Ecto neural progenitor cell (in vitro differentiated cells): ENCODE results near the gene SPP1.

ENCODE experiments used
- DNase-seq: peaks from one replicate; pipeline ENCODE4 v3.0.0-alpha.2; 2018; ENCODE audit warnings: low spot score

Gene SPP1

DNA sequence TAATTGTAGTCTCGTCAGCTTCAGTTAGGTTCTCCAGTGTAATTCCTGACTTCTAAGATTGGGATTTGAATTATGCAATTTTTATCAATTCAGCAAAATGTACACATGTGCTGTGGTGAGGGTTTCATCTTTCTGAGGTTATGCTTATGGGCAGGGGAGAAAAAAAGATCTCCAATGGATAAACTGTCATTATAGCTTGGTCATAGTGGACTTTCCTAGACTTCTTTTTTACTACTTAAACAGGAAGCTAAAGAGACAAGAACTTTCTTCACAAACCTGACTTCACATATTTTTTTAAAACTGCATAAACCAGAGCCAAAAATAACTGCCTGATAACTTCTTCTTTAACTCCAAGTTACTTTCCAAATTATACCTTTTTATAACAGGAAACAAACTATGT, 21.7 kb upstream of the SPP1 start:
- DNase-seq, result no peak

DNA sequence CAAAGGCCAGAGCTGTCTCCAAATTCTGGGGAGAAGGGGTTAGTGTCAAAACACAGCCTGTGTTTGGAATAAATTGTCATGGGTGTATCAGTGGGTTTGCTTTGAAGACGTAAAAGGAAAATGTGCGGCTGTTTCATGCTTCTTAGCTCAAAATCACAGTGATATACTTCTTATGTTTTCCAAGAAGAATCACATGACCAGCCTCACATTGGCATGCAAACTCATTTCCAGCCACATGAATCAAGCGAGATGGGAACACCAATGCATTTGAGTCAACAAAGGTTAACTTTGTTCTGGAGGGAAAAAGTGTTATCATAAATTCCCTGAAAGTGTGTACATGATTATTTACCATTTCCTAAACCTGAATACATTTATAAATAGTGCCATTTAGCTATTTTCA, 19.0 kb upstream of the SPP1 start:
- no peak for DNase-seq

DNA sequence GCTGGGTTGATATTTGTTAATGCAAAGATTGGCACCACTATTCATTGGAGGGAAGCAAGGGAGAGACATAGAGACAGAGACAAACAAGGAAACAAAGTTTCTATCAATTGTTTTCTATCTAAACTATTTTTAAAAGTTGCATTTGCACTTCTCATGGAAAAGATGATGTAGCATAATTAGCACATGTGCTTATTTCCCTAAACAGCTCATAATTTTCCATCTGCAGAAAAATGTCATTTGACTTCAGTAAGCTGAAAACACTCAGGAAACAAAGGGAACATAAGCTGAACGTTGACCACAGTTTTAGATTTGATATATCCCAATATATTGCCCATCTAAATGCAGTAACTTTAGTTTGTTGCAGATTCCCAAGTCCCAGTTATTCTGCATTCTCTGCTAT, 18.5 kb upstream of the SPP1 start:
- DNase-seq, result no peak

DNA sequence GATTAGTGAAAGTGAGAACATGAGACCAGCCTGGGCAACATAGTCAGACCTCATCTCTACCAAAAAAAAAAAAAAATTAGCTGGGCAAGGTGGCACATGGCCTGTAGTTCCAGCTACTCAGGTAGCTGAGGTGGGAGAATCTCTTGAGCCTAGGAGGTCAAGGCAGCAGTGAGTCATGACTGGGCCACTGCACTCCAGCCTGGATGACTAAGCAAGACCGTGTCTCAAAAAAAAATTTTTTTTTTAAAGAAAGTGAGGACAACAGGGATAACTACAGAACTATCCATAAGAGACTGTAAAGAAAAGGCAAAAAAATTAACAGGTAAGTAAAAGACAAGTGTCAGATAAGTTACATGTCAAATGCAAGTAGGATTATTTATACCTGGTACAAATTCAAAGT, 13.5 kb upstream of the SPP1 start:
- no peak for DNase-seq

DNA sequence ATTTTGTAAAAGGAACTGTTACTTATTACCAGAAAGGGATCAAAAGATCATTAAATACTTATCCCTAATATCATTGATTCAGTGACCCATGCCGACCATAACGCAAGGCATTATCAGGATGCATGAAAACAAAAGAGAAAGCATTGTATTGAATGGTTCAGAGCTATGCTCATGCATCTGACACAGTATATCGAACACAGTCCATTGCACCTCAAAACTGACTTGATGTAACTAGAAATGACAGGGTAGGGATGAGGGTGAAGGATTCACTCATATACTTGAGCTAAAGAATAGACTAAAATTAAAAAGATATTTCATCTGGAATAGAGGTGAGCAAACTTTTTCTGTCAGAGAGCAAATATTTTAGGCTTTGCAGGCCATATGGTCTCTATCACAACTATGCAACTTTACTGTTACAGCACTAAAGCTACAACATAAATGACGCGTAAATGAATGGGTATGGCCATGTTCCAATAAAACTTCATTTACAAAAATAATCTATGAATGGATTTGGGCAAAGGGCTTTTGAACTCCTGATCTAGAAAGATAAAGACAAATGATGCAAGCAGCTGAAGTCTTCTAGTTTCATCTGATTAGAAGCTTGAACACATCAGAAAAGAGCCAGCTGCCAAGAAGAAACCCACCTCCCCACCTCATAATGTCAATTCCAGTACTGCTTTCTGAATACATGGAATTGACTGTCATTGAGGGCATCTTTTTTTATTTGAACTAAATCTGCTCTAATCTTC, 12.9 kb upstream of the SPP1 start:
- DNase-seq, result no peak

DNA sequence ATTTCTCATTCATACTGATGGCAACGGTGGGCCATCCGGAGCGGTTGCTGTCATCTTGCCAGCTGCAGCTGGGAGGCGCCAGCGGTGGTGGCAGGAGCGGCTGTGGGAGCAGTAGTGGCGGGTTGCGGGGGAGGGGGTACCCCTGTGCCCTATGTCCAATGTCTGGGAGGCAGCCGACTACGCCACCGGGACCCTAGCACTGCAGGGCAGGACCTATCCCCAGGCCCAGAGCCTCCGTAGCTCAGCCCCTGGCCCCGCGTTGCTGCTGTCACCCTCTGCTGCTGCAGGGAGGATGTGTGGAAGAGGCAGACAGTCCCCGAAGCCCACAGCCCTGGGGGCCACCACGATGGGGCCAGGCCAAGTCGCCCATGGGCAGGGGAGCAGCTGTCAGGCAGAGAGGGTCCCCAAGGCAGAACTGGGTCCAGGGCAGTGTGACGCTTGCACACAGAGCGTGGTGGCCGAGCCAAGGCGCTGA, 10.0 kb upstream of the SPP1 start:
- DNase-seq, result no peak

DNA sequence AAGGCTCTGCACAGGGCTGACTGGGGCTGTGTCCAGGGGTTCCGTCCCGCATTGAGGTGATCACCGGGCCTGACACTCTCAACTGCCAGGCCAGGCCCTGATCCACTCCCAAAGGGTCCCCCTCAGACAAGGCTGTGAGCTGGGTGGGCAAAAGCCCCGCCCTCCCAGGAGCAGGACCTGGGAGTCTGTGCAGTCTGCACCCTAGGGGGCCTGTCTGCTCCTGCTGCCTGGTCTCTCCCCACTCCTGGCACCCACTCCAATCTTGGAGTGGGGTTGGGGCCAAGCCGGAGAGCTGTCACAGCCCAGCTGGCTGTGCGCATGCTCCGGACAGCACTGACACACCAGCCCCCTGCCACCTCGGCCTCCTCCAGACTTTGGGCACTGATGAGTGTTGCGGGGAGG, 9.4 kb upstream of the SPP1 start:
- no peak for DNase-seq

DNA sequence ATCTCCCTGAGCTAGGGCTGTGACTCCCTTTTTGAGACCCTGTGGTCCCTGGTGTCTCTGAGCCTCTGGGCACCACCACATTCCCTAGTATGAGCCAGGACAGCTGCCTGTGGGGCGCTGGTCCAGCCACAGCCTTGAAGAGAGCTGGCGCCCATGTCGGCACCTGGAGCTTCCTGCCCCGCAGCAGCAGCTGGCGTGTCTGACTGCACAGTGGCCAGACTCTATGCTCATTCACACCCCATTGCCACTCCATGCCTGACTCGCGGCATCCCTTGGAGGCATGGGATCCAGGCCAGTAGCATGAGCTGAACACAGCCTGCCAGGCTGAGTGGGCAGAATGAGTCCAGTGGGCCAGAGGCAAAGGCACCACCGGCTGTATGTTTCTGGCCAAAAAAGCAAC, 8.3 kb upstream of the SPP1 start:
- no peak for DNase-seq

DNA sequence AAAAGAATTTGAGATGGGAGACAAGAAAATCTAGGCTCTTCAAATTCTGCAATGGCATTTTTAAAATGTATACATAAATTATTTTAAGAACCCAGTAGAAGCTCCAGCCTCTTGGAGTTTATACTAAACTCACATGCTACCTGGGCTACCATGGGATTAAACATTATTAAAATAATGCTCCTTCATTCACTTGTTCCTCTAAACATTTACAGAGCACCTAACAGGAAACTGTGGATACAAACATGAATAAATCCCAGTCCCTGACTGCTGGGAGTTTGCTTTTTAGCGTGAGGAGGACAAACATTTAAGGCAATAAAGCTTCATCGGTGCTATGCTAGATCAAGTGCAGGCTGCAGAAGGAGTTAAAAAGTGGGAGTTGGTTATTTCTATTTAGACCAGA, 5.4 kb upstream of the SPP1 start:
- DNase-seq, result no peak

DNA sequence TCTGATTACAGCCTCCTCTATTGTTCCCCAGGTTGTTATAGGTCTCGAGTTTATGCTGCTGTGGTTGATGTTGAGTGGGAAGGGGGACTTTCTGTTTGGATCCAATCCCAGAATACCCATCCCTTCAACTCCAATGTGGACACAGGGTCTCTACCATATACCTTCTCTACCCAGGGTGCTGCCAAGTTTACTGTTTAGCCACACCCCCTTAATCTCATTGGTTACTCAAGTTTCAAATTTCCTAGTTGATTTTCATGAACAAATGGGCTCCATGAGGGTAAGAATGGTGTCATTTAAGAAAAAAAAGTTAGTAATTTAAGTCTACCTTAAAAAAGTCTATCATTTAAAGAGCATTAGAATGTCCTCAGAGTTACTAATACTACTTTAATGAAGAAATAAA, 3.6 kb upstream of the SPP1 start:
- DNase-seq, result no peak

DNA sequence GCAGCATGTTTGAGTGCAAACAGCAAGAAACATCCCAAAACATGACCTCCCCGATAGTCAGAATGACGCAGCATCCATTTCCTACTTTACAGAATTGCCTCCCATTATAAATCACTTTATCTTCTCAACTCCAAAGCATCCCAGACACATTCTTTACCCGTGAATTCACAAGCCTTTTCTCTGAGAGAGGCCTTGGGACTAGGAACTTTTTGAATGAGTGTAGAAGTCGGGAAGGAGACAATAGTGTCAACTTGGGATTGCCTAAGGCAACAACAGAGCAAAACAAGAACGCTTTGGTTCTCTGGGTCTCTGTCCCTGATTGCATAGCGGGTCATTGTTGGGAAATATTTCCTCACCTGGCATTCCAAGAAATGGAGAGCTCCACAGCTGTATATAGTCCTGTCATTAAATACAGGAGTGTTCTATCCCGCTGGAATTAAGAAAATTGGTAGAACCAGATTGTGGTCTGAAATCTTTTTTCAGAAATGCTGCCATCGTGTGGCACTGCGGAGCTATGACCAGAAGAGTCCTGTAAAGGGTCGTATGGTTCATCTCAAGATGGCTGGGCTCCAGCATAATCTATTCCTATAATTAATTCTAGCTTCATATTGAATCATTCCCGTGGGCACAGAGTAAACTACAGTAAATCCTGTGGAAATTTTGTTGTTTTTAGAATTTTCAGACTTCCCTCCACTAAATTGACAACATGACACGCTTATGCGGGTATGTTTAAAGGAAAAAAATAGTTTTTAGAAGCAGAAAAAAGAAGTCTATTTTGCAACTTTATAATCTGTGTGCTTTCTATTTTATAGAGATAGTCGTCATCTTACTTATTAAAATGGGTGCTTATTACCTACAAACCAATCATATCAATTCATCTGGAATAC, 2.0 kb upstream of the SPP1 start:
- no peak for DNase-seq

DNA sequence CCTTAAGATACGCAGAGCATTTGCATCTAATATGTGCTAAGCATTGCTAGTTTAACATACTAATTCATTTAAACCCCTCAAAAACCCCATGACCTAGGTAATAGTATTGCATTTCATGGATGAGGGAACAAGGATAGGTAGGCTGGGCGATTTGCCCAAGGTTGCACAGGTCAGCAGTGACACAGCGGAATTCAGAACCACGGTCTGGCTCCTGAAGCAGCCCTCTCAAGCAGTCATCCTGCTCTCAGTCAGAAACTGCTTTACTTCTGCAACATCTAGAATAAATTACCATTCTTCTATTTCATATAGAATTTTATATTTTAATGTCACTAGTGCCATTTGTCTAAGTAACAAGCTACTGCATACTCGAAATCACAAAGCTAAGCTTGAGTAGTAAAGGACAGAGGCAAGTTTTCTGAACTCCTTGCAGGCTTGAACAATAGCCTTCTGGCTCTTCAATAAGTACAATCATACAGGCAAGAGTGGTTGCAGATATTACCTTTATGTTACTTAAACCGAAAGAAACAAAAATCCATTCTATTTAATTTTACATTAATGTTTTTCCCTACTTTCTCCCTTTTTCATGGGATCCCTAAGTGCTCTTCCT, 555 bp upstream of the SPP1 start:
- no peak for DNase-seq

DNA sequence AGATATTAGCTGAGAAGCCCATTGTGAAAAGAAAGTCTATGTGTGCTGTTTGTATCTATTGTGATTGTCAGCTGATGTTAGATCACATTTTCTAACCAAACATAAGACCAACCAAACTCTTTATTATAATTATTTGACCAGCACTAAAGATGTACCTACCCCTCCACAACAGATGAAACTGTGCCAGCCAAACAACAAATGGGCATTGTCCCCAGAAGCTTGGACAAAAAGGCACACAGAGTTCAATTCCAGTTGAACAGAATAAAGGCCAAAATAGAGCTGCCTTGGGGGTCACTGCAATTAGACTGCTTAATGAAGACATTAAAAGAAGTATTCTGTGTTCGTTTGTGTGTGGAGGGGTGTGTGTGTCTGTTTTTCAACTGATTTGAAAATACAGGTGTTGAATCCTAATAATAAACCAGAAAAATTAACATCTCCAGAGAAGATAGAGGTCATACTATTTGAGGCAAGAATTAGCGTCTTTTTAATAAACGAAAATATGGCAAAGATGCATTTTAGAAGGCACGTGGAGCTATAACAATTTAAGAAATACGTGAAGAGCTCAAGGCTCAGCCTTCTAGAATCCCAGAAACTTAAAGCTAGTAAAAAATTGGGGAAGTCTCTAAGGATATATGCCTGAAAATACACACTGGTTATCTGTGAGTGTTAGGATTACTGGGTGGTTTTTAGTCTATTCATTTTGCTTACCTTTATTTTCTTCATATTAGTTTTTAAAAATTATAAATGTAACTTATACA, 2.2 kb downstream of the SPP1 start:
- no peak for DNase-seq

DNA sequence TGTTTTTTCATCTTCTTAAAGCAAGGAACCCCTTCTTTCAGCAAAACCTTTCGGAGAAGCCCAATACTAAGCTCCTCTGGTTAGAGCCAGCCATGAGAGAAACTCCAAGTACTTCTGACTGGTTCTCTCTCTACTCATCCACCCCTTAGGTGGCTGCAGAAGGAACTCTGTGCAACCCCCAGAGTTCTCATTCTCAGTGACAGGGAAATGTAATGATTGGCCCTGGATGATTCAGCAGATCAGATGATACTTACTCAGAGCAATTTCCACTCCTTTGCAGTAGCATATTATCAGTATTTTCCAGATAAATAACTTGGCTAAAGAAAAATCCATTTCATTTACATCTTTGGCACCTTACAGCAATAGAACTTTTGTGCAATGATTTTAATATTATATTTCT, 3.2 kb downstream of the SPP1 start:
- DNase-seq, result no peak

DNA sequence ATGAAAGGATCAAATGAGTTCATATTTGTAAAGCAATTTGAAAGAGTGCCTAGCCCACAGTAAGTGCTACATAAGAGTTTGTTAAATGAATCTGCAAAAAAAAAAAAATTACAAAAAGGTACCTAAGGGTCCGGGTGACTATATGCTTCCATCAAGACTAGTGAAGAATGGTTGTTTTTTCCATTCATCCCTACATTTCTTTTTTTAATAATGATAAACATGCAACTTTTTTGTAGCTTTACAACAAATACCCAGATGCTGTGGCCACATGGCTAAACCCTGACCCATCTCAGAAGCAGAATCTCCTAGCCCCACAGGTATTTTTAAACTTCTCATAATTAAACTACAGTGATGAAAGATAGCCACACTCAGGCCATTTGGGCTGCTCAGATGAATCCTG, 4.3 kb downstream of the SPP1 start:
- DNase-seq, result no peak

DNA sequence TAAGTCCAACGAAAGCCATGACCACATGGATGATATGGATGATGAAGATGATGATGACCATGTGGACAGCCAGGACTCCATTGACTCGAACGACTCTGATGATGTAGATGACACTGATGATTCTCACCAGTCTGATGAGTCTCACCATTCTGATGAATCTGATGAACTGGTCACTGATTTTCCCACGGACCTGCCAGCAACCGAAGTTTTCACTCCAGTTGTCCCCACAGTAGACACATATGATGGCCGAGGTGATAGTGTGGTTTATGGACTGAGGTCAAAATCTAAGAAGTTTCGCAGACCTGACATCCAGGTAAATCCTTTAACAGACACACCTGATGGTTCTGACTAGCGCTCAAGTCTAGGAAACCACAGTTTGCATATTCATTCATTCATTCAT, 6.0 kb downstream of the SPP1 start:
- DNase-seq, result no peak

DNA sequence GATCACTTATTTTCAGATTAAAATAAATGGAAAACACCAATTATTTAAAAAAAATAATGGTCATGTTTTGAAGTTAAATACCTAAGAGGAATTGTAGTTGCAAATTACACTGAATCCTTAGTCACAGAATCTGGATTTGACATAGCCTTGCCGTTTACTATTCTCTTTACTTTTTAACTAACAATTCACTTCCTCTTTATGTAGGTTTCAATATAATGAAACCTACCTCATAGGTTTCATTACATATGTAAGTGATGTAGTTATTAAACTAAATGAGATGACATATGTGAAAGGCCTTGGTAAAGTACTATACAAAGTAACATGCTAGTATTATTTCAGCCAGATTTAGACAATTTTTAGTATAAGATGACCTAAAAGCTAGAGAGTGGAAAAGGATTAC, 6.5 kb downstream of the SPP1 start:
- DNase-seq, result no peak

DNA sequence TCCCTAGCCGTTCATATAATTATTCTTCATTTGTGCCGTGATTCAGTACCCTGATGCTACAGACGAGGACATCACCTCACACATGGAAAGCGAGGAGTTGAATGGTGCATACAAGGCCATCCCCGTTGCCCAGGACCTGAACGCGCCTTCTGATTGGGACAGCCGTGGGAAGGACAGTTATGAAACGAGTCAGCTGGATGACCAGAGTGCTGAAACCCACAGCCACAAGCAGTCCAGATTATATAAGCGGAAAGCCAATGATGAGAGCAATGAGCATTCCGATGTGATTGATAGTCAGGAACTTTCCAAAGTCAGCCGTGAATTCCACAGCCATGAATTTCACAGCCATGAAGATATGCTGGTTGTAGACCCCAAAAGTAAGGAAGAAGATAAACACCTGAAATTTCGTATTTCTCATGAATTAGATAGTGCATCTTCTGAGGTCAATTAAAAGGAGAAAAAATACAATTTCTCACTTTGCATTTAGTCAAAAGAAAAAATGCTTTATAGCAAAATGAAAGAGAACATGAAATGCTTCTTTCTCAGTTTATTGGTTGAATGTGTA, 7.0 kb downstream of the SPP1 start:
- no peak for DNase-seq

DNA sequence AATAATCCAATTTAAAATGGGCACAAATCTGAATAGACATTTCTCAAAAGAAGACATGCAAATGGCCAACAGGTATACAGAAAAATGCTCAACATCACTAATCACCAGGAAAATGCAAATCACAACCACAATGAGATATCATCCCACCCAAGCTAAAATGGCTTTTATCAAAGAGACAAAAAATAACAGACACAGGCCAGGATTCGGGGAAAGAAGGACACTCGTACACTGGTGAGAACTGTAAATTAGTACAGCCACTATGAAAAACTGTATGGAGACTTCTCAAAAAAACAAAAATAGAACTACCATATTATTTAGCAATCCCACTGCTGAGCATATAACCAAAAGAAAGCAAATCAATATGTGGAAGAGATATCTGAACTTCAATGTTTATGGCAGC, 8.5 kb downstream of the SPP1 start:
- DNase-seq, result no peak

DNA sequence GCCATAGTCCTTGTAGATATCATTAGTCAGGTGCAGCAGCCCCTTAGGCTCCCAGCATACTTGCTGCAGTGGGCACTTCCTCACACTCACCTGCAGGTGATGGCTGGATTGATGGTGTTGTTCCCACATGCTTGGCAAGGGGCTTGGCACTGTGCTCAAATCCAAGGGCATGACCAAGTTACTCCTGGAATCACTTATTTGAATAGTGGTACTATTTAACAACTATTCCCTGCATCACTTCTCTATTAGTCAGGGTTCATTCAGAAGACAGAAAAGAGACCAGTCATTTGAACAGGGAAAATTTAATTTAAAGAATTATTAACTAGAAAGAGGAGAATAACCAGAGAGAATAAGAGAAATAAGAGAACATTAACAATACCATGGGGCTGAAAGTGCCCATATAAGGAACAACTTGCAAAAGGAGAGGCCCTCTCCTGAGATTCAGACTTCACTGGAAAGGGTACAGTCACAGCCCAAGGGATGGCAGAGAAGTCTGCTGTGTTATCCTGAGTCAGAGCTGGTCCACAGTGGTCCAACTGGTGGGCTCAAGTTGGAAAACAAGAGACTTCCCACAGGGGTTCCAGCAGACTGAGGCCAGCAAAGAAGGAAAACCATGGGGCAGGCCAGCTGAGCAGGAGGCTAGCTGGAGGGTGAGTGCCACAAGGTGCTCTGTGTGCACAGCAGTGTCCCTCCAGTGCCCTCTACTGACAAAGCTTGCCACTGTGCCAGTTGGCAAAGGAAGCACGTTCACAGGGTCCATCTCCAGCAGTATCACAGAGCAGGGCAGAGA, 9.8 kb downstream of the SPP1 start:
- peak; percentile 55 for DNase-seq

DNA sequence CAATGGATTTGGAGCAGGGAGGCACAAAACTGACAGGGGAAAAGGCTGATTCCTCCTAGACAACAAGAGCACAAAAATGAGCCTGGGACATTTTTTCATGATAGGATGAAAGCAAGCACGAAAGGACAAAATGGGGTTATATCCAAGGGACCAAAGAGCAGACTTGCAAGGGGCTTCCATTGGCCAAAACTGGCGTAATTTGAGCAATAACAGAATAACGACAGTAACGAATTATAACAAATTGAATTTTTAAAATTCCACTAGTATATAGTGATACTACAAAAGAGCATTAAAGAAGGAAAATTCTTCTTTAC, 10.3 kb downstream of the SPP1 start:
- DNase-seq, result no peak
